Central memory CD4-positive, alpha-beta T cell (primary cell): Measurements from ENCODE around the gene MMRN2.
A peak's percentile ranks its signal among the peaks of the same experiment; 100 is the strongest.

Experiments
- DNase-seq: peaks from one replicate; pipeline ENCODE4 v3.0.0; 2022

MMRN2 gene

DNA sequence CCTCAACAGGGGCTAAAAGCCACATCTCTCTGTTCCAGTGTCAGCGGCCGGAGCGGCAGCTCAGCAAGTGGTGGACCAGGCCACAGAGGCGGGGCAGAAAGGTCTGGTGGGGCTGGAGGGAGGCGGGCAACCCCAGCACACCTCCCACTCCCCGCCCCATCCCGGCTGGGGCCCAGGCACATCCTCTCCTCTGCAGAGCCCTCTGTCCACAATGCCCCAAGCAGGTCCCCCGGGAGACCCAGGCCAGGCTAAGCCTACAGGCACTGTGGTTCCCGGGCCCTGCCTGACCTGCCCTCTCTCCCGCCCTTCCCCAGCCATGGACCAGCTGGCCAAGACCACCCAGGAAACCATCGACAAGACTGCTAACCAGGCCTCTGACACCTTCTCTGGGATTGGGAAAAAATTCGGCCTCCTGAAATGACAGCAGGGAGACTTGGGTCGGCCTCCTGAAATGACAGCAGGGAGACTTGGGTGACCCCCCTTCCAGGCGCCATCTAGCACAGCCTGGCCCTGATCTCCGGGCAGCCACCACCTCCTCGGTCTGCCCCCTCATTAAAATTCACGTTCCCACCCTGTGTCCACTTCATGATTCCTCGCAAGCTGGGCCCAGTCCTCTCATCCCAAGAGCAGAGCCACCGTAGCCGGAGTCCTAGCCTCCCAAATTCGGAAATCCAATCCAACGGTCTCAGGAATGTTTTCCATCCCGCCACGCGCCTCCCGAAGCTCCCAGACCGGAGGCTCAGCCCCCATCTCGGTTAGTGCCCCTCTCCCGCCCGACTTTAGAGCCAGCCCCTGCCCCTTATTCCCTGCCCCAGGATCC lies 13.0 kb upstream of the MMRN2 start:
- no peak for DNase-seq

DNA sequence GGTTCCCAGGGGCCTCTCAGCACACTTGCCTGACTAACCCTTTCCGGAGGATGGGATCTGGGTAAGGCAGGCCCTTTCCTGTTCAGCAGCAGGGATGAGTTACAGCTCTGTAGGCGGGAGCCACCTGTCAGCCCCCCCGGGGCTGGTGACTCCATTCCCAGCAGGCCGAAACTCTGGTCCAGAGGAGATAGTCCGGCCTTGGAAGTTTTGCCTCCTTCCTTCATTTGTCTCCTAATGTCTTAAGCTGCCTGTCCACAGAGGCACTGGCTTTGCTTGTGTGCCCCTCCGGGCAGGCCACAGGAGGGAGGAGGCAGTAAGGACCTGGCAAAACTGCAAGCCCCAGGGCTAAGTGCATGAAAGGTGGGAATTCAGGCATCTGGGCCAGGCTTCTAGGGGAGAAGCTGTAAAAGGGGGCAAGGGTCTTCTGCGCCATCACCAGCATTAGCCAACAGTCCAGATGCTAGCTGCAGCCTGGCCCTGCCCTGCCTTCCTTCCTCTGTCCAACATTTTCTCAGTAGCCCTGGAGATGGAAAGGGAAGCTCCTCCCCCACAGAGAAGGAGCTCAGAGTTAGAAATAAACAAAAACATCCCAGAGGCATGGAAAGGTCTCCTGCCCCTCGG lies 12.1 kb upstream of the MMRN2 start:
- no peak for DNase-seq

DNA sequence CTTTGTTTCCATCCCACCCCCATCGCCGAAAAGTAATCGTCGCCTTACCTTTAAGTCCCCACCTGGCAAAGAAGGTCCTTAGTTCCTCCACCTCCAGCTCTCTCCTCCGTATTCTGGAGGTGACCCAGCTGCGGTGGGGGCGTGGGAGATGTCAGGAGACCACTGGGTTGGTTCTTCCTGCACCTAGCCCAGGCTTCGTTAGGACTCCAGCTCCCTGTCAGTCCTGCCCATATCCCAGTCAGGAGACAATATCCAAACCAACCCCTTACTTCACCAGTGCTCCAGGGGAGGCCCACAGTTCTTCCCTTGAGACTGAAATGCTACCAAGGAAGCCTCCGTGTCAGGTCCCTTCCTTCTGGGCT lies 11.6 kb upstream of the MMRN2 start:
- no peak for DNase-seq

DNA sequence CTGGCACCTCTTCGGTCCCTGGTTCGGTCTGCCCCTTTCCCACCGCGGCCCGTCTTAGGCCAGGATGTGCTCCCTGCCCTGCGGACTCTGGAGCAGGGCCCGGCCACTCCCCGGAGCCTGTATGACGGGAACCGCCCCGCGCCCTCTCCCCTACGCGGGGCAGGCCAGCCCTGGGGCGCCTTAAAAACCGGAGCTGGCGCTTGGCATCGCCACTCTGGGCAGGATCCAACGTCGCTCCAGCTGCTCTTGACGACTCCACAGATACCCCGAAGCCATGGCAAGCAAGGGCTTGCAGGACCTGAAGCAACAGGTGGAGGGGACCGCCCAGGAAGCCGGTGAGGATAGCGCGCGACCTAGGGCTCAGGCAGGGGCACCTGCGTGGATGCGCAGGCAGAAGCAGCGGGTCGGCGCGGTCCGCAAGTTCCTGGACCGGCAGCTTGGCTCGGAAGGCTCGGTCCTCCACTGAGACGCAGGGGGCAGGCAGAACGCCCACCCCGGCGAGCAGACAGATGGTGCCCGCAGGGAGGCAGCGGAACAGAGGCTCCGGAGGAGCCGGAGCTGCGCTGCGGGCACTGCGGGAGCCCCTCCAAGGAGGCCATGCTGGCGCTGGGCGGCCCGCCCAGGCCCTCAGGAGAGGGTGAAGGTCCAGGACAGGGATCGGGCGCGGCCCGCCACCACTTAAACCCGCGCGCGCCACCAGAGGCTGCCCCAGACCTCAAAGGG lies 11.0 kb upstream of the MMRN2 start, which contains the start of gene ADIRF:
ADIRF (plus strand) TSS at position 212 of the 723 bp plus-strand sequence; CDS start at position 275, 63 bp downstream.
- no peak for DNase-seq

DNA sequence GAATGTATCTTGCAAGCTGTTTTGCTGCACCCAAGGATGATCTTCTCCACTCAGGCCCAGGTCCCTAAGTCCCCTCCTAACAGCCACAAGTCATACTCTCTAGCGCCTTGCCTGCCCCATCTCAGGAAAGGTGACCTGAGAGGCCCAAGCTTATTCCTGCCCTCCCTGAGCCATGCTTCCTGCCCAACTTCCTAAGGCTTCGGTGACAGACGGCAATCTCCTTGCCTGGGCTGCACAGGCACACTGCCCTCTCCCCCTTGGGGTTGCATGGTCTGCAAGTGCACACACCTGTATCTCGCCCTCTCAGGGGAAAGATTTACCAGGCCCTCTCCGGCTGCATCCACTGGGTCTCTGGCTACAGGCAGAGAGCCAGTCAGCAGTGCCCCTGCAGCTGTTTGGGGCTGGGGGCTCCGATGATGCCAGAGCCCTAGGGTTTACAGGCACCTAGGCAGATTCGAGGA lies 10.1 kb upstream of the MMRN2 start:
- no peak for DNase-seq

DNA sequence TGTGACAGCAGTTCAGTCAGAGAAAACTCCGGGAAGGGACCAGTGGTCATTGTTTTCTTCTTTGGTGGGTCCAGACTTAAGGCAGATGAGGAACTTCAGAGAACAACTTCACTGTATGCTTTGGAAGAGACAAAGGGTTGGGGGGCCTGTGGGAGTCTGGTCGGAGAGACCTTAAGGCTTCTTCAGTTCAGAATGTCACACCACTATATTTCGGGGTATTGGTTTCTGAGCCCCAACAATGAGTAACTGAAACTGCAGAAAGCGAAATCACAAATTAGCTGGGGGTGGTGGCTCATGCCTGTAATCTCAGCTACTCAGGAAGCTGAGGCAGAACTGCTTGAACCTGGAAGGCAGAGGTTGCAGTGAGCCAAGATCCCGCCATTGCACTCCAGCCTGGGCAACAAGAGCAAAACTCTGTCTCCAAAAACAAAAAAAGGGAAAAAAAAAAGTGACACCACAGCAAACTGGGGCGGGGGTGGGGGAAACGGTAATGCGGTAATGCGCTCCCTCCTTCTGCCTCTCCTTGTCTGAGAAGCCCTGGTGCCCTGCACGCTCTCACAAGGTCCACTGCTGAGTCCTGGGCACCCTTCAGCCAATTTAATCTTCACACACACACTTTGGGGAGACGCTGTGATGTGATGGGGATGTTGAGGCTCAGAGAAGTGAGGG lies 8.7 kb upstream of the MMRN2 start:
- no peak for DNase-seq

DNA sequence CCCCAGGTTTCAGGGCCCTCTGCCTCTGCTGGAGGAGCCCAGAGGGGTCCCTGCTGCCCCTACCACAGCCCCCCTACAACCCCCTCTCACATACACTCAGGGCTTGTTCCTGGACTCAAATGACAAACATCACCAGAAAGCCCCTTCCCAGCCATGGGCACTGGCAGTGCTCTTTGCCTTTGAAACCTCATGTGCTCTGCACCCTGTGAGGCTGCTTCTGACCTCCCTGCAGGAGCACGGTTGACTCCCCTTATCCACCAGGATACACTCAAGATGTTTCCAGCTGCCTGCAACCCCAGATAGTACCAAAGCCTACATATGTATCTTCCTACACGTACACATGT lies 7.4 kb upstream of the MMRN2 start:
- no peak for DNase-seq

DNA sequence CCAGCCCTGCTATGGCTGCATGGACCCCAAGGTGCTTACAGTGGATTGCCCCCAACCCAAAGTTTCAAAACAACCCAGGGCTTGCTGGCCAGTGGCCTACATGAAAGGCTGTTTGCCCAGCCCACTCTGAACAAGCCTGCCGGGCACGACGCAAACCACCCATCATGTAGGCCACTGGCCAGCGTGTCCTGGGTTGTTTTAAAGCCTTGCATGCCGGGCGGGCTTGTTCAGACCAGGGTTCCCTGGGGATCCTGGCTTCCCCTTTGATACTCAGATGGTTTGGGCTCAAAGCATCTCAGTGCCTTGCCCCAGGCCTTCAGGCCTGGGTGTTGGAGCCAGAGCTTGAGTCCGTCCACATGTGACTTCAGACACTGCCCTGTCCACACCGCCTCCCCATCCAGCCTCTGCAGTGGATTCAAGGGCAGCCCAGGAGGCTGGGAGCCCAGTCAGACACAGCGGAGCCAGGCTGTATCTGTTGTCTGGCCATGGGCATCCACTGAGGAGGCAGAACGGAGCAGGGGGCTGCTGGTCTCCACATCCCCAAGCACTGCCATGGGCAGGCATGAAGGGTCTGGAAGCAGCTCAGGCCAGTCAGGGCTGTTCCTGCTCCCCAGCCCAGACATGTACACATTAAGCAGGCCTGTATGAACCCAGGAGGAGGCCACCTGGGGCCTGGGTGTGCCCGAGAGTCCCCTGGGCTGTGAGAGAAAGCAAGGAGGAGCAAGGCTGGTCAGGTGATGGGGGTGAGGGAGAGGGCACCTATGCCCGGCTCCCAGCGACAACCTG lies 6.8 kb upstream of the MMRN2 start:
- no peak for DNase-seq

DNA sequence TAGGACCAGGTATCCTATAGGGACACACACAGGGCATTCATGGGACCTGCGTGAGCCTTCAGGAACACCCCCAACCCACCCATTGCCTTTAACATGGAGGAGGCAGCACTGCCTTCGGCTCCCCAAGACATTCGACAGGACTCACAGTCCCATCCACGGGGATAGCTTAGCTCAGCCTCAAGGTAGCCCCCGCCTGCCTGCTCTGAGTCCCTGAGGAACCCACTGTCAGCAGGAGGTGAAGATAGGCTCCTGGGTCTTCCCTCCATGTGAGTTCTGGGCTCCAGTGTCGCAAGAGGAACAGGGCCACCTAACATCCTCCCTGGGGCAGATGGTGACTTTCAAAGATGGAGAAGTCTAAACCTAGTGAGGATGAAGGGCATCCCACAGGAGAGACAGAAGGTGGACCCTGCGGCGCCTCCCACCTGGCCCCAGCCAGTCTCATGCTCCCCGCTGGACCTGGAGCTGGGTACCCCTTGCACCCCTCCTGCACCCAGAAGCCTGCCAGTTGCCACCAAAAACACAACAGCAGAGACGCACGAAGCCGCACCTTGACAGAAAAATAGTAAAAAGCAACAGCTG lies 6.0 kb upstream of the MMRN2 start:
- DNase-seq: no peak

DNA sequence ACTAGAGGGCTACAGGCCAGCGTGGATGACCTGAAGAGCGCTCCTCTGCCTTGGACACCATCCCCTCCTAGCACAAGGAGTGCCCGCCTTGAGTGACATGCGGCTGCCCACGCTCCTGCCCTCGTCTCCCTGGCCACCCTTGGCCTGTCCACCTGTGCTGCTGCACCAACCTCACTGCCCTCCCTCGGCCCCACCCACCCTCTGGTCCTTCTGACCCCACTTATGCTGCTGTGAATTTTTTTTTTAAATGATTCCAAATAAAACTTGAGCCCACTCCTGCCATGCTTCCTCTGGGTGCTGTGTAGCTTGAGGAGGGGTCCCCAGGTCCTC lies 5.5 kb upstream of the MMRN2 start:
- no peak for DNase-seq

DNA sequence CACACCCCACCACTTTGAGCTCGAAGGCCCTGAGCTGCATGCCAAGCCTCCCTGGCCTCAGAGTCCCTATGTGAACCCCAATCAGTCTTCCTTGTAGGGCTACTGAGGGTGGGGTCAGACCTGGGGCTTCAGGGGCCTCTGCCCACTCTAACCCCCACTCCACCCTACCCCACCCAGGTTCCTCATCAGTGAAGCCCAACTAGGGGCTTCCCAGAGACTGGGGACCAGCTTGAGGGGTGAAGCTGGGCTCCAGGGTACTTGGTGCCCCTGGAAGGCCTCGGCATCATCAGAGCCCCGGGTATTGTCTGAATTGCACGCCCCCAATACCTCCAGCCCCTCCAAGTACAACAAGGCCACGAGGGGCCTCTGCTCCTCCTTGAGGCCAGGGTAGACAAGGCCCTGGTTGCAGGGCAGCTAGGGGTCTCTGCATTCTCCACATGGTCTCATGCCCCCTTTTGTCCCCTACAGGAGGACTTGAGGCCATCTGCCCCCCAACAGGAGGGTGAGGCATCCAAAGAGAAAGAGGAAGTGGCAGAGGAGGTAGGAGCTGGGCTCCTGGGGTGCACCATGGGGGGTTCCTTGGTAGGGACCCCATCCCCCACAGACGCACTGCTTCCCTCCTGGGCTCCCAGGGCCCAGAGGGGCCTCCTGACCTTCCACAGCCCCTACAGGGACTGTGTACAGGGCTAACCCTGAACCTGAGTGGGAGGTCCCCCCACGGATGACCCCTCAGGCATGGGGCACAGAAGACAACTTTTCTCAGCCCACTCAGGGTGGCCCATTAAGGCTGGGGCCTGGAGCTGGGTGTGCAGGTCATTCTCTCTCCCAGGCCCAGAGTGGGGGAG lies 4.9 kb upstream of the MMRN2 start:
- DNase-seq: no peak

DNA sequence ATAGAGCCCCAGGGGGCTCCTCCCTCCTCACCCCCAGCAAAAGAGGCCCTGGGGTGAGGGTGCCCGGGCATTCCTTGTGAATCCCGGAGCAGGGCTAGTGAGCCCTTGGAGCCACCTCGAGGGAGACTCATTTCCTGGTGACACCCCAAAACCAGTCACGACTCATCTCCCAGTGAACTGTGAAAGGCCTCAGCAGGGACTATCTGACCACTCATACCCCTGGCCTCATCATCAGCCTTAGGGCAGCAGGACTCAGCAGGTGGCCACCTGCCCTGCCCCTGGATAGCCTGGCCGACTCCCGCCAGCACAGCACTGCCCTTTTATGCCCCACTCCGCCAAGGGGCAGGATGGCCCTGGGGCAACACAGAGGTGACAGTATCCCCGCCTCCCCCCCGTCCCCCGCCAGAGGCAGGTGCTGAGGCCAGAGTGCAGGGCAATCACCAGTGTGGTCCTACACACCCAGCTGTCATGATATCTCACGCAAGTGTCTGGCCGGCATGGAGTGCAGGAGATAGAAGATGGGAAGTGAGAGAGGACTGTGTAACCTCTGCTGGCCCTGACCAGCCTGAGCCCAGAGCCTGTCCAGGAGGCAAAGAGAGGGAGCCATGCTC lies 4.2 kb upstream of the MMRN2 start:
- no peak for DNase-seq

DNA sequence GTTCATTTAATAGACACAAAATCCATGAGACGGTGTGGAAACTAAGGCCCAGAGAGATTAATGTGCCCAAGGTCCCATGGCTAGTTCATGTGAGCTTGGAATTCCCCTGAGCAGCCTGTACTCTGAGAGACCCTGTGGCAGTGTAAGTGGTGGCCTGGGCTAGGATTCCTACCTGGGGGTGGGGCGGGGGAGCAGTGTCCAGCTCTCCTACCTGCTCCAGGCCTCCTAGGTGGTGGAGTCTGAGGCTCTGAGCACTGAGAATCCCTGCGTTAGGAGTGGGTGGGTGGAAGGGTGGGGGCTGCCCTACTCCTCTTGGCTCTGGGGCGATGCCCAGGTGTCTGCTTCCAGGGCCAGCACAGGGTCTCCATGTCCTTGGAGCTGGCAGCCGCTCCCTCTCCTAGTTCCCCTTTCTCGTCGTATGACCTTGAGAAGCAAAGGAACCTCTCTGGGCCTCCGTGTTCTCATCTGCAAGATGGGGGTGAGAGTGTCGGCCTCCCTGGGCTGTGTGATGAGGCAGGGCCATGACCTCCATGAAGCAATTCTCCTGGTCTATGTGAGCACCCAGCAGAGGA lies 3.5 kb upstream of the MMRN2 start:
- DNase-seq: no peak

DNA sequence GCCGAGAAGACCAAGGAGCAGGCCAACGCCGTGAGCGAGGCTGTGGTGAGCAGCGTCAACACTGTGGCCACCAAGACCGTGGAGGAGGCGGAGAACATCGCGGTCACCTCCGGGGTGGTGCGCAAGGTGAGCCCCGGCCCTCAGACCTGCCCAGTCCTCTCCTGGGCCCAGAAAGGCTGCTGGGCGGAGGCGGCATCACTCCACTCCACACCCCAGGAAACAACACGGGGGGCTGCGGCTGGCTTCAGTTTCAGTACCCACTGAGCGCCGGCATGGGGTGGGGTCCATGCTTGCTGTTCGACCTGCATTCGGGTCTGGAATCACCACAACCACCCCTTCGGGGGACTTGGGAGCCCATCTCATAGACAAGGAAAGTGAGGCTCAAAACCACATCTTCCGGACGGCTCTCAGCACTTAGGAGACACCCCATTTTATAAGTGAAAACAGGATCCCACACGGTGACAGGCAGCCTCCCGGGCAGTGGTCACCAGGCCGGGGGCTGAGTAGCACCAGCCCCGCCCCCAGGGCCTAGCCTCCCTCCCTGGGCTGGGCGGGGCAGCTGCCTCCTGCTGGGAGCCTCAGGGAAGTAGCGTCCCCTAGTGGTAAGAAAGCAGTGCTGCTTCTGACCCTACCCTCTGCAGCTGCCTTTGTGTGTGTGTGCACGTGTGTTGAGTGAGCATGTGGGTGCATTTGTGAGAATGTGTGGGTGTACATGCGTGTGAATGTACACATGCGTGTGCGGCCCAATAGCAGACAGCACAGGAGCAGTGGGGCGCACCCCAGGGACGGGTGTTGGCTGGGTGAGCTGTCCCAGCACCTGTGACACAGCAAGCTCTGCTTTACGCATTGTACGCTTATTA lies 2.8 kb upstream of the MMRN2 start:
- peak; percentile 50 for DNase-seq

DNA sequence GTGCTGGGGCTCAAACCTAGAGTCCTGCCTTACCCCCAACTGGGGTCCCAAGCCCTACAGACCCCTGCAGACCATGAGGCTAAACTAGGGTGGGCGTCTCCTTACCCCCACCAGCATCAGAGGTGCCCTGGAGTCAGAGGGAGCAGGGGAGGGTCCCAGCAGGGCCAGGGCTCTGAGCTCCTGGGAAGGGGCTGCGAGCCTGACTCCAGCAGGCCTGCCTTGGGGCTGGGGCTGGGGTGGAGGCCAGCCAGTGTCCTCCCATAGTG lies 2.3 kb upstream of the MMRN2 start:
- DNase-seq: no peak

DNA sequence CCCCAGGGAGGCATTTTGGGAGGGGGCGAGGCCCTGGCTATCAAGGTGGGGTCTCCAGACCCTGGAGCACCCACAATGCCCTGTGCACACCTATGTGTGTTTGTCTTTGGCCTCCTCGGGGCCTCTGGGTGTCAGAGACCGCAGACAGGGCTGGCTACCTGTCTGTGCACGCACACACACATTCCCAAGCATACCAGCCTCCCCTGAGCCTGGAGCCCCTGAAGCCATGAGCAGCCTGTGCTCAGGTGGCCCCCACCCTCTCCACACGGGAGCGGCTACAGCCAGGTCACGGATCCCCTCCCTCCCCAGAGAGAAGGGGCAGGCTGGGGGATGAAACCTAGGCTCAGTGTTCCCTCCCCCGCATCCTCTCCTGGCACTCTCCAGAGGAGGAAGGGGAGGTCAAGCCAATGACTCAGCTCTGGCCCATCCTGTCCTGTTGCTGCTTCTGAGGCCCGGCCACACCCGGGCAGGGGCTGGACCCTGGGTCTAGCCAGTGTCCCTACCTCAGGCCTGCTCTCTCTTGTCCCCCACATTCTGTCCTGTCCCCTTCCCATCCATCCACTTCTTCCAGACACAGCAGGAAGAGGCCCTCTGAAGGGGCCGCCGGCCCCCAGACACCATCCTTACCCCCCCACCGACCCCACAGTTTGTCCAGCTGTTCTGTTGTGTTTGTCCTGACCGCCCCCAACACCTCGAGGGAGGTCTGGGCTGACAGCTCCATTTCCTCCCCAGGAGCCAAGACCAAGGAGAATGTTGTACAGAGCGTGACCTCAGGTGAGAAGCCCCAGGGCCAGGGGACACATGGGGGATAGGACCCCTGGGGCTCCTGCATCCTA lies 1.7 kb upstream of the MMRN2 start:
- no peak for DNase-seq

DNA sequence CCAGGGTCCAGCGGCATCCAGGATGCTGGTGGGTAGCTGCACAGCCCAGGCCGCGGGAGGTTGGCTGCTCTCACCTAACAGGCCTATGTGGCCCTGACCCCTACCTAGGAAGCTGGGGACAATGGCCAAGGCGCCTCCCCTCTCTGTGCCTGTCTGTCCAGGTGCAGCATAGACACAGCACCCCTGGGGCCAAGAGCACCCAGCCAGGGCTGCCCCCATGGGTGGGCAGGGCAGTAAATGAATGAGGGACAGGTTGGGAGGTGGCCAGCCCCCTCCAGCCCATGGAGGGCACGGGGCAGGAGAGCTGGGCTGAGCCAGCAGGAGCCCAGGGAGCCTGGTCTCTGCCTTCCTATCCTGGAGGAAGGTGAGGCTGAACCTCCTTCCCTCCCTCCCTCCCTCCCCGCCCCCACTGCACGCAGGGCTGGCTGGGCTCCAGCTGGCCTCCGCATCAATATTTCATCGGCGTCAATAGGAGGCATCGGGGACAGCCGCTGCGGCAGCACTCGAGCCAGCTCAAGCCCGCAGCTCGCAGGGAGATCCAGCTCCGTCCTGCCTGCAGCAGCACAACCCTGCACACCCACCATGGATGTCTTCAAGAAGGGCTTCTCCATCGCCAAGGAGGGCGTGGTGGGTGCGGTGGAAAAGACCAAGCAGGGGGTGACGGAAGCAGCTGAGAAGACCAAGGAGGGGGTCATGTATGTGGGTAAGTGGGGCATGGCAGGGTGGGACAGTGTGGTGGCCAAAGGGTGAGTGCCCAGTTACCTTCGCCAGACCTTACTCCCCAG lies 893 bp upstream of the MMRN2 start, which contains the start of gene SNCG:
SNCG (plus strand) TSS at position 484 of the 785 bp plus-strand sequence; CDS start at position 583, 99 bp downstream.
- DNase-seq: no peak
